ENCODE measurements around the gene CHD5.

The CHD5 gene

DNA sequence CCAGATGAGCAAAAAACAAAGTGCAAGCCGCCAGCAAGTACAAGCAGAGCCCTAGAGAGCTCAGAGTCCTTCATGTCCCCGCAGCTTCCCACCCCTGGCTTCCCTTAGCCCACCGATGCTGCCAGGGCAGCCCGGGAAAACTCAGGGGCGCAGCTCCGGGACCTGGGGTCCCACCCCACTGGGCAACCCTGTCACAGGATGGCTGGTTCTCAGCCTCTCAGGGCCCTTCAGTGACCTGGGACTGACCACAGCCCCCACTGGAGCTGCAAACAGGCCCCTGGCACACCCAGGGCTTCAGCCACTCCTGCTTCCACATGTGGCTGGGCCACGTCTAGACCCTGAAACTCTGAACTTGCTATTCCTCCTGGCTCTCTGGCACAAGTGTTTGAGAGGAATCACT is 49.5 kb downstream of the CHD5 start:
- H2AFZ ChIP-seq, result no peak overlapping the region
- H3K4me3 ChIP-seq (ENCODE audit: low read depth, low read length), result no peak overlapping the region
- no peaks in the 10 kb centered on the region for H3K9me3 ChIP-seq (ENCODE audit: control insufficient read depth, low read length)
- H3K4me1 ChIP-seq, result no peaks in the 10 kb centered on the region
- no peak overlapping the region for H3K27ac ChIP-seq
- H3K27me3 ChIP-seq (ENCODE audit: control insufficient read depth, insufficient read depth, low read length), result no peaks in the 10 kb centered on the region
- no peak overlapping the region for H3K9ac ChIP-seq
- H3K4me2 ChIP-seq (ENCODE audit: low read length), result no peak overlapping the region
- TF ChIP-seq CTCF (IDR thresholded peaks at IDR 0.05), result no peak
- H3K36me3 ChIP-seq (ENCODE audit: control insufficient read depth, insufficient read depth, low read length), result no peaks in the 10 kb centered on the region
- H3K79me2 ChIP-seq, result no peaks in the 10 kb centered on the region

GRCh38 chr1:6130036-6130435 is 50.1 kb downstream of the CHD5 start:
- TF ChIP-seq CTCF (IDR thresholded peaks at IDR 0.05), result no peak
- H3K9me3 ChIP-seq (ENCODE audit: control insufficient read depth, low read length), result no peaks in the 10 kb centered on the region
- no peak overlapping the region for H3K27ac ChIP-seq
- no peaks in the 10 kb centered on the region for H3K79me2 ChIP-seq
- H3K36me3 ChIP-seq (ENCODE audit: control insufficient read depth, insufficient read depth, low read length), result no peaks in the 10 kb centered on the region
- no peak overlapping the region for H3K4me3 ChIP-seq (ENCODE audit: low read depth, low read length)
- no peak overlapping the region for H3K9ac ChIP-seq
- H3K27me3 ChIP-seq (ENCODE audit: control insufficient read depth, insufficient read depth, low read length), result no peaks in the 10 kb centered on the region
- H3K4me1 ChIP-seq, result no peaks in the 10 kb centered on the region
- H2AFZ ChIP-seq, result no peak overlapping the region
- no peak overlapping the region for H3K4me2 ChIP-seq (ENCODE audit: low read length)

DNA sequence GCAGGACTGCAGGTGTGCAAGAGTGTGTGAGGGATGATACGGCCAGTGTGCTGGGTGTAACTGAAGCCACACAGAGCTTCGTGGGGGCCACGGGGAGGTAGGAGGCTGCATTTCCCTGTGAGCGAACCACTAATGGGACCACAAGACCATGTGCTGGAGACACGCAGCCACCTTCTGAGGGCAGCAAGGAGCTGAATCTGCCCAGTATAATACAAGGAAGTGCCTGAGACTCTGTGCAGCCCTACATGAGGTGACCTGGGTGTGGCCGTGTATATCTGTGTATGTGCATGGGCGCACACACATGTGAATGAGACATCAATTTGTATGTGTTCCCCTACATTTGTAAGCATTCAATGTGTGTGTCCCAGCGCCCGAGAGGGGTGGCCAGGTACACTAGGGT is 50.8 kb downstream of the CHD5 start:
- Histone ChIP-seq H2AFZ (no peak overlapping the region), H3K36me3 (ENCODE audit: control insufficient read depth, insufficient read depth, low read length) (no peaks in the 10 kb centered on the region), H3K27ac (no peak overlapping the region), H3K27me3 (ENCODE audit: control insufficient read depth, insufficient read depth, low read length) (no peaks in the 10 kb centered on the region), H3K4me1 (no peaks in the 10 kb centered on the region), H3K4me2 (ENCODE audit: low read length) (no peak overlapping the region), H3K9ac (no peak overlapping the region), H3K79me2 (no peaks in the 10 kb centered on the region), H3K4me3 (ENCODE audit: low read depth, low read length) (no peak overlapping the region), H3K9me3 (ENCODE audit: control insufficient read depth, low read length) (no peaks in the 10 kb centered on the region)
- TF ChIP-seq CTCF (IDR thresholded peaks at IDR 0.05), result no peak

DNA sequence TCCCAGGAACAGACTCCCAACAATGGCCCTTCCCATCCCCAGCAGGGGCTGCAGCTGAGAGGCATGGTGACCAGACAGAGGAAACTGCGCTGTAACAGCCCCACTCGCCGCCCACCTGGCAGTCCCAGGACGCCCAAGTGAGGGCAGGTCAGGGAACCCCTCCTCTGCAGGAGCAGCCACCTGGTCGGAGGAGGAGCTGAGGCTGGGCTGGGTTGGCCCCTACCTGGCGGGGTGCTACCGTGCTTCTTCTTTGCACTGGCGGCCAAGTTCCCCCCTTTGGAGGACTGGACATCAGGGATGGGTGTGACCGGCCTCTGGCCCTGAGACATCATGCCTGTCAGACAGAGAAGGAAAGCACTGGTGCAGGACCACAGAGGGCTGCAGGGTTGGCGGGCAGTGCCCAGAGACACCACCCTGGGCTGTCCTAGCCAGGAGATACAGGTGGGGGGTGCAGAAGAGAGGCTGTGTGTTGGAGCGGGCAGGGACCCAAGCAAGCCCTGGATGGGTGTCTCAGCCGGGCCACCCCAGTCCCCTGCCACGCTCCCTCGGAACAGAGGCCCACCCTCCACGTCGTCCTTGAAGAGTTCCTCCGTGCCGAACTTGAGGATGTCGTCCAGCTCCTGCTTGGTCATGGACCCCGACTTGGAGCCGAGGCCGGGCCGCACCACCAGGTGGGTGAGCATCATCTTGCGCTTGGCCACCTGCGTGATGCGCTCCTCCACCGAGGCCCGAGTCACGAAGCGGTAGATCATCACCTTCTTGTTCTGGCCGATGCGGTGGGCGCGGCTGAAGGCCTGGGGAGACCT is 51.6 kb downstream of the CHD5 start:
- Histone ChIP-seq H3K27me3 (ENCODE audit: control insufficient read depth, insufficient read depth, low read length) (no peaks in the 10 kb centered on the region), H3K79me2 (no peaks in the 10 kb centered on the region)

More for the DNA sequence above, 51.6 kb downstream of the CHD5 start:
- no peak overlapping the region for H3K27ac ChIP-seq
- H3K36me3 ChIP-seq (ENCODE audit: control insufficient read depth, insufficient read depth, low read length), result no peaks in the 10 kb centered on the region
- H3K9ac ChIP-seq, result no peak overlapping the region
- no peaks in the 10 kb centered on the region for H3K9me3 ChIP-seq (ENCODE audit: control insufficient read depth, low read length)
- no peak overlapping the region for H3K4me3 ChIP-seq (ENCODE audit: low read depth, low read length)
- TF ChIP-seq CTCF (IDR thresholded peaks at IDR 0.05), result no peak
- no peak overlapping the region for H3K4me2 ChIP-seq (ENCODE audit: low read length)
- no peak overlapping the region for H2AFZ ChIP-seq
- H3K4me1 ChIP-seq, result no peaks in the 10 kb centered on the region

Measured in parathyroid adenoma (tissue), 2 donors.